Measurements from ENCODE around the gene PCDHGA10.

The PCDHGA10 gene

GRCh38 chr5:141434006-141434405 lies 21.2 kb downstream of the PCDHGA10 start:
- TF ChIP-seq ZFX (IDR thresholded peaks at IDR 0.05): no peak
- TF ChIP-seq, protein P1, sequence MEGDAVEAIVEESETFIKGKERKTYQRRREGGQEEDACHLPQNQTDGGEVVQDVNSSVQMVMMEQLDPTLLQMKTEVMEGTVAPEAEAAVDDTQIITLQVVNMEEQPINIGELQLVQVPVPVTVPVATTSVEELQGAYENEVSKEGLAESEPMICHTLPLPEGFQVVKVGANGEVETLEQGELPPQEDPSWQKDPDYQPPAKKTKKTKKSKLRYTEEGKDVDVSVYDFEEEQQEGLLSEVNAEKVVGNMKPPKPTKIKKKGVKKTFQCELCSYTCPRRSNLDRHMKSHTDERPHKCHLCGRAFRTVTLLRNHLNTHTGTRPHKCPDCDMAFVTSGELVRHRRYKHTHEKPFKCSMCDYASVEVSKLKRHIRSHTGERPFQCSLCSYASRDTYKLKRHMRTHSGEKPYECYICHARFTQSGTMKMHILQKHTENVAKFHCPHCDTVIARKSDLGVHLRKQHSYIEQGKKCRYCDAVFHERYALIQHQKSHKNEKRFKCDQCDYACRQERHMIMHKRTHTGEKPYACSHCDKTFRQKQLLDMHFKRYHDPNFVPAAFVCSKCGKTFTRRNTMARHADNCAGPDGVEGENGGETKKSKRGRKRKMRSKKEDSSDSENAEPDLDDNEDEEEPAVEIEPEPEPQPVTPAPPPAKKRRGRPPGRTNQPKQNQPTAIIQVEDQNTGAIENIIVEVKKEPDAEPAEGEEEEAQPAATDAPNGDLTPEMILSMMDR (conservative IDR thresholded peaks at IDR 0.05): no peak
- H3K27ac ChIP-seq: no peak overlapping the region

DNA sequence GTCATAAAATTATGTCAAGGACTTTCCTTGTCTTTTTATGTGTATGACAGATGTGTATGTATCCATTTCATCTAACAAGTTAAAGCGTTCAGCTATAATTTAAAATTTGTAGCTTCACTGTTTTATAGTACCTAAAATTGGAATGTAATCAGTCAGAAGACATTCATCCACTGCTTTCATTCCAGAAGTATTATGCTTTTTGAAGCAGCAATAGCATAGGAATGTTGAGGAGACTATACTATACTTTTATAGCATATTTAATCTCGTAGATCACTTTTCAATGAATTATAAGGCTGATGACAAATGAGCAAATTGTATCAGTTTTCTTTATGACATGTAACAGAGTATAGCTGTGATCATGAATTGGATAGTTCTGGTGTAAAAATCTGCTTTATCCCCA lies 24.4 kb downstream of the PCDHGA10 start:
- TF ChIP-seq ZFX (IDR thresholded peaks at IDR 0.05): no peak
- TF ChIP-seq, protein P1 (conservative IDR thresholded peaks at IDR 0.05): no peak

DNA sequence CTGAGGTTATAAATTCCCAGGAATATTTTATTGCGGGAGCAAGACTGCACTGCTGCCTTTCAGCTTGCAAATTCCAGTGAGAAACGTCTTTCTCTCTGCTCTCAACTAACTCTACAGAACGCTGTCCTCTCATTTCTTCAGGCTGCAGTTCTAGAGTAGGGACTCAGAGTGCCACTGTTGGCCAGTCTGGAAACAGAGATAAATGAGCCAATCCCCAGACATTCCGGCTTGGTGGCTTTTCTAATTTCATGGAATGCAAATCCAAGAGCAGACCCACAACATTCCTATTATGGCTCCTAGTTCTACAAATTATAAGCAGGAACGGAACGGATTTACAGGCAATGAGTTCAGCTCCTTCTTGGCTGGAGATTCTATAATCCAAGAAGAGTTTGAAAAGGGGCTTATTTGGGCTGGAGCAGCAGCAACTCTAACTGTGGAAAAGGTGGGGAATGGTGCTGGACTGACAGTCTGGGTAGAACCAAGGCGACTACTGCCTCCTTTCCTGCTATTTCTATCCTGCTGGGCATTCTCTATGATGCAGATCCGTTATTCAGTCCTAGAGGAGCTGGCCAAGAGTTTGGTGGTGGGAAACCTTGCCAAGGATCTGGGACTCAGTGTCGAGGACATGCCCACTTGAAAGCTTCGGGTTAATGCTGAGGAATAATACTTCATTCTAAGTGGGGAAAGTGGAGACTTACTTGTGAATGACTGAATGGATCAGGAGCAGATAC lies 26.8 kb downstream of the PCDHGA10 start:
- TF ChIP-seq ZFX (IDR thresholded peaks at IDR 0.05): no peak
- TF ChIP-seq, protein P1 (conservative IDR thresholded peaks at IDR 0.05): no peak
- no peak overlapping the region for H3K27ac ChIP-seq

More for the DNA sequence above, 24.4 kb downstream of the PCDHGA10 start:
- H3K27ac ChIP-seq: no peak overlapping the region

DNA sequence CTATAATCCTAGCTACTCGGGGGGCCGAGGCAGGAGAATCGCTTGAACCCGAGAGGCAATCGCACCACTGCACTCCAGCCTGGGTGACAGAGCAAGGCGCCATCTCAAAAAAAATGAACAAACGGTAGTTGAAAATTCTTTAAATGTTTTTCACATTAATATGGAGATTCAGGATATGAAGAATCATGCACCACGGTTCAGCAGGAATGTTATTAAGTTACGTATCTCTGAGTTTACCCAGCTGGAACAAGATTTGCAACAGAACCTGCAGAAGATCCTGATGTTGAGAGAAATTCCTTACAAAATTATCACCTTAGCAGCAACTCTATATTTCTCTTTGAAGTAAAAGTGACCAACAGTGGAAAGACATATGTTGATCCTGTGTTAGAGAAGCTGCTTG lies 27.6 kb downstream of the PCDHGA10 start:
- H3K27ac ChIP-seq: no peak overlapping the region
- TF ChIP-seq, protein P1 (conservative IDR thresholded peaks at IDR 0.05): no peak
- no peak for TF ChIP-seq ZFX (IDR thresholded peaks at IDR 0.05)

GRCh38 chr5:141441571-141442170 lies 28.9 kb downstream of the PCDHGA10 start:
- H3K27ac ChIP-seq: no peak overlapping the region
- TF ChIP-seq, protein P1 (conservative IDR thresholded peaks at IDR 0.05): no peak
- TF ChIP-seq ZFX (IDR thresholded peaks at IDR 0.05): no peak

DNA sequence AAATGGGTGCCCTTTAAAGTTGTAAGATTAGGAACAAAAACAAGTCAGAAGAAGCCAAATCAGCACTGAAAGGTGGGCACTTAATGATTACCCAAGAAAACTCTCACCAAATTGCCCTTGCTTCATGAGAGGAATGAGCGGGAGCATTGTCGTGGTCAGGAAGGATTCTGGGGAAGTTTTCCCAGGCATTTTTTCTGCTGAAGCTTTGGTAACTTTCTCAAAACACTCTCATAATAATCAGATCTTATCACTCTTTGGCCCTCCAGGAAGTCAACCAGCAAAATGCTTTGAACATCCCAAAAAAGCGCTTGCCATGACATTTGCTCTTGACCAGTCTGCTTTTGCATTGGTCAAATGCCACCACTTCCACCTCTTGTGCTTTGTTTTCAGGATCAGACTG lies 52.6 kb downstream of the PCDHGA10 start:
- no peak overlapping the region for H3K27ac ChIP-seq
- no peak for TF ChIP-seq ZFX (IDR thresholded peaks at IDR 0.05)
- TF ChIP-seq, protein P1 (conservative IDR thresholded peaks at IDR 0.05): no peak
